ENCODE results near the gene CDH1.
A peak's percentile ranks its signal among the peaks of the same experiment; 100 is the strongest.
"Not testable (repeated sequence)": the region's sequence is repeated elsewhere in the genome, so short reads cannot be mapped to it uniquely, and the experiment has no call there.

The CDH1 gene

GRCh38 chr16:68790944-68791343 lies 53.9 kb downstream of the CDH1 start:
- no peak for DNase-seq

GRCh38 chr16:68792465-68793324 lies 55.6 kb downstream of the CDH1 start:
- DNase-seq, result peak; percentile 67

DNA sequence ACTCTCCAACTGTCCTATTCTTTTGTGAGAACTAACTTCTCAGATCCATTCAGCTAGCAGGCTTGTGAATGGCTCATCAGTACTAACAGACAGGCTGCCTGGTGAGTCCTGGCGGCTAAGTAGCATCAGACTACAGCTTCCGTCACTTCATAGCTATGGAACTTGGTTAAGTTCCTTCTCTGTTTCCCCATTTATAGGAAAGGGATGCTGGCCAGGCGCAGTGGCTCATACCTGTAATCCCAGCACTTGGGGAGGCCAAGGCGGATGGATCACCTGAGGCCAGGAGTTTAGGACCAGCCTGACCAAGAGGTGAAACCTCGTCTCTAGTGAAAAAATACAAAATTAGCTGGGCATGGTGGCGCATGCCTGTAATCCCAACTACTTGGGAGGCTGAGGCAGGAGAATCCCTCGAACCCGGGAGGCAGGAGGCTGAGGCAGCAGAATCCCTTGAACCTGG lies 56.3 kb downstream of the CDH1 start:
- DNase-seq, result no peak

GRCh38 chr16:68798398-68798797 lies 61.3 kb downstream of the CDH1 start:
- no peak for DNase-seq

DNA sequence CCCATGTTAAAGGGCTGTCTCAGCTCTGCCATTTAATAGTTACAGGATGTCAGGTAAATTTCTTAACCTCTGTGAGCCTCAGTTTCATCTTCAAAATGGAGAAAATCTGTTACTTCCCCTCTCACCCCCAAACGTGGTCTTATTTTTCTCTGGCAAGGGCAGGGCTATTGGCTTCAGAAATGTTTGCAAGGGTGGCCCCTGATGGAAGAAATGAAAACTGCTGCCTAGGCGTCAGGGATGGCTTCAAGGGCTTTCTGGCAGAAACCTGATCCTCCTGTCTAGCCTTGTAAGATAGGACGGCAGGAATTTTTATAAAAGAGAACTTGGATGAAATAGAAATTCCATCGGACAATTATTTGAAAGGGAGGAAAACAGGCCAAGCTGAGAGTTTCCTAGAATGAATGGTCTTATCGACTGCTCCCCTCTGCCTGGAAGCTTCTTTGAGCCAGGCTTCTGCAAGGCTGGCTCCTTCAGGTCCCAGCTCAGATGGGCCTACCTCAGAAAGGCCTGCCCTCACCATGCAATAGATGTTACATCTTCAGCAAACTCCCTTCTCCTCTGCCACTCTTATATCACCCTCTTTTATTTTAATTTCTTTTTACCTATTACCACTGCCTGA lies 63.3 kb downstream of the CDH1 start:
- peak; percentile 26 for DNase-seq

DNA sequence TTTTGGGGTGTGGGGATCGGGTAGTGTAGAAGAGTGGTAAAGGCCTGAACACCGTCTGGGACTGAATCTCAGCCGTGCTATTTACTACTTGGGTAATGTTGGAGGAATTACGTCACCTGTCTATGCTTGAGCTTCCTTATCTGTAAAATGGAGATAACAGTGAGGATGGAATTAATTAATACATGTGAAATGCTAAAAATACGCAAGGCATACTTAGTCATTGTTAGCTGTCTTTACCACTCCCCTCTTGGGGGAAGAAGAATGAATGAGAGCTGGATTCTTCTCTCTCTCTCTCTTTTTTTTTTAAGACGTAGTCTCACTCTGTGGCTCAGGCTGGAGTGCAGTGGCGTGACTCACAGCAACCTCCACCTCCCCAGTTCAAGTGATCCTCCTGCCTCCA lies 65.1 kb downstream of the CDH1 start:
- DNase-seq, result no peak

DNA sequence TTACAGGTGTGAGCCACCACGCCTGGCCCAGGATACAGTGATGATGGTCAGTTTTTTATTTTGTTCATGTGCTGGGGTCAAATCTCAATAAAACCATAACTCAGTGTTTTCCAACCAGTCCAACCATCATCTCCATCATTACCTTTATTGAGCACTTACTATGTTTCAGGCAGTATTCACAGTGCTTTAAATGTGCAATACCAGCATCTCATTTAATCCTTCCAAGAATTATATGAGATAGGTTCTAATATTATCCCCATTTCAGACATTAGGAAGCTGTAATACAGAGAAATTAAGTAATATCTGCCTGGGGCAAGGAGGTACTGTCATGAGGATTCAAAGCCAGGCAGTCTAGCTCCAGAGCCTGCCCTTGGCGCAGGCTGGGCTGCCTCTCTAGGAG lies 69.3 kb downstream of the CDH1 start:
- no peak for DNase-seq

DNA sequence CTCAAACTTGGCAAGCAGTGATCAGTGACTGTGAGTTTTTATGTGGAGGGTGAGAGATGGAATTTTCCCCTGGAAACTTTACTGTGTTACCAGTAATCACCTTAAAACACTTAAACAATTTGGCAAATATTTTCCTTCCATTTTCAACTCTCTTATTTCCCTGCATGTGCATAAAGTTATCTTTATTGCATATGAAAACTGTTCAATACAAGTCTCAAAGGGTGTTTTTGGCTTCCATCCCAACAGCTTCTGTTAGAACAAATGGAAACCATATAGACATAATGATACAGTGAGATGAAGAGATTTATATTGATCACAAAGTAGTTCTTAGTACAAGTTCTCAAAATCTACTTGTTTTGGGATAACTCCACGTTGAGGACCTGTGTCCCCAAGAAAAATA lies 69.9 kb downstream of the CDH1 start:
- DNase-seq, result no peak

- DNase-seq, result no peak
Observed at GRCh38 chr16:68814516-68814915, 77.4 kb downstream of the CDH1 start.

DNA sequence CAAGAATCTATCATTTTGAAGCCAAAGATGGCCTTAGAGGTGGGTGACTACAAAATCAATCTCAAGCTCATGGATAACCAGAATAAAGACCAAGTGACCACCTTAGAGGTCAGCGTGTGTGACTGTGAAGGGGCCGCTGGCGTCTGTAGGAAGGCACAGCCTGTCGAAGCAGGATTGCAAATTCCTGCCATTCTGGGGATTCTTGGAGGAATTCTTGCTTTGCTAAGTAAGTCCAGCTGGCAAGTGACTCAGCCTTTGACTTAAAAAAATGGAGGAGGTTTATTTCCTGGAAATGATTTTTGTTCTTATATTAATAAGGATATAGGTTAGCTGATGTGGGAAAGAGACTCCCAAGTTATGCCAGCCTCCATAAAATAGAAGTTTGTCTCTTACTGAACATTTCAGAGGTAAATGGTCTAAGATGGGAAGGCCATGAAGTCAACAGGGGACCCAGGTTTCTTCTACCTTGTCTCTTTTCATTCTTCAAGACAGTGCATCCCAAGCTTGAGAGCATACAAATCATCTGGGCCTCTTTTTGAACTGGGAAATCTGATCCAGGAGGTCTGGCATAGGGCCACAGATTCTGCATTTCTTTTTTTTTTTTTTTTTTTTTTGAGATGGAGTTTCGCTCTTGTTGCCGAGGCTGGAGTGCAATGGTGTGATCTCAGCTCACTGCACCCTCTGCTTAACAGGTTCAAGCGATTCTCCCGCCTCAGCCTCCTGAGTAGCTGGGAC lies 86.5 kb downstream of the CDH1 start:
- DNase-seq, result no peak

DNA sequence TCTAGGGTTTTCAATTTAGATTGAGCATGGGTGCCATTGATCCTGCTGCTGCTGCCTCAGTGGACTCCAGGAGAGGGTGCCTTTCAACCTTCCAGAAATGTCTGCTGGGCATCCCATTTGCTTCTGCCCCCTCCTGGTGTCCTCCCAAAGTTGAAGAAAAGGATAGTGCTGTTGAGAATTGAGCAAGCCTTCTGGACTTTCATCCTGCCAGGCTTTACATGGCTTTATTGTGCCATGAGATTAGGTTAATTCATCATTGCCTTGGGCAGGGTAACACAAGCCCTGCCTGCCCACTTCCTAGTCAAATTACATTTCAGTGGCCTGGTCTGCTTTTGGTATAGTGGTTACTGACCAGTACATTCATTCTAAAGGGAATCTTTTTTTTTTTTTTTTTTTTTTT lies 88.3 kb downstream of the CDH1 start:
- no peak for DNase-seq

- no peak for DNase-seq
Observed at GRCh38 chr16:68826652-68827051, 89.6 kb downstream of the CDH1 start.

- DNase-seq, result no peak
Observed at GRCh38 chr16:68833251-68833650, 96.2 kb downstream of the CDH1 start.

- no peak for DNase-seq
Observed at GRCh38 chr16:68834550-68834949, 97.5 kb downstream of the CDH1 start.

- no peak for DNase-seq
Observed at GRCh38 chr16:68835970-68836369, 98.9 kb downstream of the CDH1 start.

DNA sequence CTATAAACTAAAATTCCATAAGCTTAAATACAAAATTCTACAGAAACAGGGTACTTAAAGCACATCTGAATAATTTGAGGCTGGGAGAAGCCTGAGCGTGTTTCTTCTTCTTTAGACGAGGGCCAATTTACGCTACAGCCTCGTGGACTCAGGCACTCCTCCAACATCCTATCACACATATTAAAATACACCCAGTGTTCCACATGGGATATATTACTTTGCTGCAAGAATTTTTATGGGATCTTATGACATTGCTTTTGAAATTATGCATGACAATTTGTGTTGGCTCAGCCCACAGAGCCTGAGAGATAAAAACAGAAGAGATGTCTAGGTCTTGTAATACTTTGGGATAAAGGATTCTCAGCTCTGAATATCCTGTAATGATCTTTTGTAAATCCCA lies 102.7 kb downstream of the CDH1 start:
- DNase-seq, result no peak

DNA sequence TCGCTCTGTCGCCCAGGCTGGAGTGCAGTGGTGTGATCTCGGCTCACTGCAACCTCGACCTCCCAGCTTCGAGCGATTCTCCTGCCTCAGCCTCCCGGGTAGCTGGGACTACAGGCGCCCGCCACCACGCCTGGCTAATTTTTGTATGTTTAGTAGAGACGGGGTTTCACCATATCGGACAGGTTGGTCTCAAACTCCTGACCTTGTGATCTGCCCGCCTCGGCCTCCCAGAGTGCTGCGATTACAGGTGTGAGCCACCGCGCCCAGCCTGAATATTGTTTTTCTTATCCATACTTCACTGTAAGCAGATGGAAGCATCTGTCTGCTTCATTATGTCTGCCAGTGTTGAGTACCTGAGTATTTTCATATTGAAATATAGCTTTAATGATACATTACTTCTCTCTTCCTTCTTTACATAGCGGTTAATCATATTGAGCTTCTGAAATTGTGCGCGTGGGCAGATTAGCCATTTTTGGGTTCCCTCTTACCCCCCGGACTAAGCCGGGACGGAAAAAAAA lies 105.9 kb downstream of the CDH1 start:
- not testable (repeated sequence) for DNase-seq

- DNase-seq, result peak; percentile 61
Observed at GRCh38 chr16:68843482-68844210, 106.6 kb downstream of the CDH1 start, which contains the start of gene TANGO6. Gene TANGO6 (plus strand): TSS chr16:68843531. CDS start chr16:68843618, 87 bp downstream.

- DNase-seq, result no peak
Observed at GRCh38 chr16:68844211-68844564, 107.1 kb downstream of the CDH1 start.

- no peak for DNase-seq
Observed at GRCh38 chr16:68848786-68849185, 111.7 kb downstream of the CDH1 start.

- no peak for DNase-seq
Observed at GRCh38 chr16:68850481-68850880, 113.4 kb downstream of the CDH1 start.

GRCh38 chr16:68851601-68852000 lies 114.5 kb downstream of the CDH1 start:
- no peak for DNase-seq

- DNase-seq, result no peak
Observed at GRCh38 chr16:68857479-68857878, 120.4 kb downstream of the CDH1 start.

All from GF-D8 (cell line).